ENCODE results near the gene ANTKMT. TPM values are rescaled to one million over a fixed set of nuclear protein-coding genes. Genes with fewer than 3 reads are reported as not detected.

Gene ANTKMT
- total RNA-seq, 1 experiment from 2014 or later = 151 TPM

- DNase-seq (ENCODE audit: low spot score) = no peak
Observed at GRCh38 chr16:762595-763268, 41.8 kb downstream of the ANTKMT start.

DNA sequence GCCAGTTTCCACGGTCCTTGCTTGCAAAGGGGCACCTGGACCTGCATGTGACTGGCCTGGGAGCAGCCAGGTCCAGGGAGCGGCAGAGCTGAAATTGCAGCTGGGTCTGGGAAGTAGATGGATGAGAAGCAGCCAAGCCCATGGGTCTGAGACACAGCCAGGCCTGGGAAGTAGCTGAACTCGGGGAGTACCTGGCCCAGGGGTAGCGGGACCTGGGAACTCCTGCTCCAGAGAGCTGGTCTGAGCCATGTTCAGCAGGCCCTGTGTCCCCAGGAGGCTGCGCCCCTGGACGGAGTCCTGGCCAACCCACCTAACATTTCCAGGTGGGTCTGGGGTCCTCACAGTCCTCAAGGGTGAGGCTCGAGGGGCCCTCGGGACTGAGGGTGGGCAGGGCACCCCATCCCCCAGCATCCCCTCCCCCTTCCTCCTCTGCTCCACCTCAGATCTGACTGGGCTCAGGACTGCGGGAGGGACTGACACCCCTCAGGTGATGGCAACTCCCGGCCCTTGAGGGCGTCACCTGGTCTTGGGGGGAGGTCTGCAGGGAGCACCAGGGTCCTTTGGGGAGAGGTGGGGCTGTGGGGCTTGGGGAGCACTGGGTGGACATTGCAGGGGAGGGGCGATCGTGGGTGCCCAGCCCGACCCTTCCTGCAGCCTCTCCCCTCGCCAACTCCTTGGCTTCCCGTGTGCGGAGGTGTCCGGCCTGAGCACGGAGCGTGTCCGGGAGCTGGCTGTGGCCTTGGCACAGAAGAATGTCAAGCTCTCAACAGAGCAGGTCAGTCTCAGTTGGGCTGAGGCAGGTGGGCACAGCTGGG lies 42.6 kb downstream of the ANTKMT start:
- no peak for DNase-seq (ENCODE audit: low spot score)

- no peak for DNase-seq (ENCODE audit: low spot score)
Observed at GRCh38 chr16:764184-764750, 43.3 kb downstream of the ANTKMT start.

- DNase-seq (ENCODE audit: low spot score) = no peak
Observed at GRCh38 chr16:764848-765487, 44.0 kb downstream of the ANTKMT start.

DNA sequence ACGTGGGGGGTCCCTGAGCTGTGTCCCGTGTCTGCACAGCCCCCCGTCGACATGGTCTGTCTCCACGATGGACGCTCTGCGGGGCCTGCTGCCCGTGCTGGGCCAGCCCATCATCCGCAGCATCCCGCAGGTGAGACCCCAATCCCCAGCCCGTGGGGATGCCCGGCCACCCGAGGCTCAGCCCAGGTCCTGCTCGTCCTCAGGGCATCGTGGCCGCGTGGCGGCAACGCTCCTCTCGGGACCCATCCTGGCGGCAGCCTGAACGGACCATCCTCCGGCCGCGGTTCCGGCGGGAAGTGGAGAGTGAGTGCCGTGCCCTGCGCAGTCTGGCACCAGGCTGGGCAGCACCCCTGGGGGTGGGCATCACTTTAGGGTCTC lies 44.5 kb downstream of the ANTKMT start:
- DNase-seq (ENCODE audit: low spot score) = no peak

GRCh38 chr16:766008-766819 lies 45.3 kb downstream of the ANTKMT start:
- no peak for DNase-seq (ENCODE audit: low spot score)

DNA sequence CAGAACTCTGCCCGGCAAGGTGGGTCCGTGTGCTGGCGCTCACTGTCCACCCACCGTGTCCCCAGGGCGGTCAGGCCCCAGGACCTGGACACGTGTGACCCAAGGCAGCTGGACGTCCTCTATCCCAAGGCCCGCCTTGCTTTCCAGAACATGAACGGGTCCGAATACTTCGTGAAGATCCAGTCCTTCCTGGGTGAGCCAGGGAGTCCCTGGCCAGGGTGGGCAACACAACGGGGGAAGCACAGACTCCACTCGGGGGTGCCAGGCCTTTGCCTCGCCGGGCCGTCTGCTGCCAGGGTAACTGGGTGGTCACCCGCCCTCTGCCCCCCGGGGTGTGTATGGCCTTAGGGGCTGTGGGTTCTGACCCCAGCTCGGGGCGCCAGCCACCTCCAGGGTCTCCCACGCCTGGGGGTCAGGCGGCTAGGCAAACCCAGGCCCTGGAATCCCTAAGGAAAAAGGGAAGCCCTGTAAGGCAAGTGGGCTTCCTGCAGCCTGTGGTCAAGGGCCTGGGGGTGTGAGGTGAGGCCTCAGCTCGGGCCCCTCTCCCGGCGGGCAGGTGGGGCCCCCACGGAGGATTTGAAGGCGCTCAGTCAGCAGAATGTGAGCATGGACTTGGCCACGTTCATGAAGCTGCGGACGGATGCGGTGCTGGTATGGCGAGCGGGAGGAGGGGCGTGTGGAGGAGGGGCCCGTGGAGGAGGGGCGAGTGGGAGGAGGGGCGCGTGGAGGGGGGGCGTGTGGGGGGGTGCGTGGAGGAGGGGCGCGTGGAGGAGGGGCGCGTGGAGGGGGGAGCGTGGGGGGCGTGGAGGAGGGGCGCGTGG lies 46.1 kb downstream of the ANTKMT start:
- DNase-seq (ENCODE audit: low spot score) = no peak

DNA sequence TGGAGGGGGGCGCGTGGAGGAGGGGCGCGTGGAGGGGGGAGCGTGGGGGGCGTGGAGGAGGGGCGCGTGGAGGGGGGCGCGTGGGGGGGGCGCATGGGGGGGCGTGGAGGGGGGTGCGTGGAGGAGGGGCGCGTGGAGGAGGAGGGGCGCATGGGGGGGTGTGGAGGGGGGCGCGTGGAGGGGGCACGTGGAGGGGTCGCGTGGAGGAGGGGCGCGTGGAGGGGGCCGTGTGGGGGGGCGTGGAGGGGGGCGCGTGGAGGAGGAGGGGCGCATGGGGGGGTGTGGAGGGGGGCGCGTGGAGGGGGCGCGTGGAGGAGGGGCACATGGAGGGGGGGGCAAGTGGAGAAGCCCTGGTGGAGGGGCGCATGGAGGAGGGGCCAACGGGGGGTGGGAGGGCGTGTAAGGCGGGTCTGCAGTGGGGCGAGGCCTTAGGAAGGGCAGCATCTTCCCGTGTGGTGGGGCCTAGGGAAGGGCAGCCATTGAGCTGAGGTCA lies 46.8 kb downstream of the ANTKMT start:
- no peak for DNase-seq (ENCODE audit: low spot score)

DNA sequence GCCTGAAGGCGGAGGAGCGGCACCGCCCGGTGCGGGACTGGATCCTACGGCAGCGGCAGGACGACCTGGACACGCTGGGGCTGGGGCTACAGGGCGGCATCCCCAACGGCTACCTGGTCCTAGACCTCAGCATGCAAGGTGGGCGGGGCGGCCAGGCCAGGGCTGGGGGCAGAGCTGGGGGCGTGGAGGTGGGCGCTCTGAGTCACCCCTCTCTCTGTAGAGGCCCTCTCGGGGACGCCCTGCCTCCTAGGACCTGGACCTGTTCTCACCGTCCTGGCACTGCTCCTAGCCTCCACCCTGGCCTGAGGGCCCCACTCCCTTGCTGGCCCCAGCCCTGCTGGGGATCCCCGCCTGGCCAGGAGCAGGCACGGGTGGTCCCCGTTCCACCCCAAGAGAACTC lies 47.5 kb downstream of the ANTKMT start:
- no peak for DNase-seq (ENCODE audit: low spot score)

- DNase-seq (ENCODE audit: low spot score) = no peak
Observed at GRCh38 chr16:769184-769784, 48.3 kb downstream of the ANTKMT start.

DNA sequence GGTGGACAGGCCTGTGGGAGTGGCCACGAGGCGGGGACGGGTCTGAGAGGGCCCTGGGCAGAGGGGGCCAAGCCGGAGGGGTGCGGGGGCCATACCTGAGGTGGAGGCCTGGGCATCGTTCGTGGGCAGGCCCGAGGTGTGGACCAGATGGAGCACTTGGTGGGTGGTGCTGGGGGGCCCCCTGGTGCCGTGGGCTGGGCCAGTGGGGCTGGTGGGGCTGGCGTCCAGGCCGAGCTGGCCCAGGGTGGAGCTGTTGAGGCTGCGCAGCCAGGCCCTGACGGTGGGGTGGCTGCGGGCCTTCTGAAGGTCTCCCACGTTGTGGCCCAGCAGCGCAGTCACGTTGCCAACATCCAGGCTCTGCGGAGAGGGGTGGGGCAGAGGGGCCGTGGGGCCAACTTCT lies 49.0 kb downstream of the ANTKMT start:
- no peak for DNase-seq (ENCODE audit: low spot score)

DNA sequence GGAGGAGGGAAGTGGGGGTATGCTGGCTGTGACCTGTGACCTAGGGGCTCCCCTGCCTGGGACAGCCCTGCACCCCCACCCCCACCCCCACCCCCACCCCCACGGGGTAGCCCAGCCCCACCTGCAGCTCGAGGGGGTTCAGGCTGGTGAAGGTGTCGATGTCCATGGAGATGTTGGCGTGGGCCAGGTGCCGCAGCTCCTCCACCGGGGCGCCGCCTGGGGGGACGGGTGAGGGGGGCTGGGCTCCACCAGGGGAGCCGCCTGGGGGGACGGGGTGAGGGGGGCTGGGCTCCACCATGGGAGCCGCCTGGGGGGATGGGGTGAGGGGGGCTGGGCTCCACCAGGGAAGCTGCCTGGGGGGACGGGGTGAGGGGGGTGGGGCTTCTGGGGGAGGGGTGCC lies 49.5 kb downstream of the ANTKMT start:
- no peak for DNase-seq (ENCODE audit: low spot score)

Small RNA genes within 50 kb of the gene (small RNA-seq; reads per million reads assigned to genes)
- gene MIR662 = not detected

Other genes starting within 250 kb of the ANTKMT start
- gene CAPN15, start 193.4 kb upstream of the ANTKMT start, total RNA-seq (2014; rRNA removed; shearing (Covaris generic)) = 161 and 180 TPM in 2 replicates
- 0.08 TPM in 1 of 2 replicates, not detected in the other for gene PRR35, start 160.8 kb upstream of the ANTKMT start, total RNA-seq (2014; rRNA removed; shearing (Covaris generic))
- 0.05 and 0.13 TPM in 2 replicates for gene NHLRC4, start 154.1 kb upstream of the ANTKMT start, total RNA-seq (2014; rRNA removed; shearing (Covaris generic))
- gene PIGQ, start 151.2 kb upstream of the ANTKMT start, total RNA-seq (2014; rRNA removed; shearing (Covaris generic)) = 99.5 and 103 TPM in 2 replicates
- 54.2 and 58.2 TPM in 2 replicates for gene RAB40C, start 131.1 kb upstream of the ANTKMT start, total RNA-seq (2014; rRNA removed; shearing (Covaris generic))
- gene WFIKKN1, start 90.2 kb upstream of the ANTKMT start, total RNA-seq (2014; rRNA removed; shearing (Covaris generic)) = 0.74 and 1.1 TPM in 2 replicates
- gene METTL26, start 84.8 kb upstream of the ANTKMT start, total RNA-seq (2014; rRNA removed; shearing (Covaris generic)) = 278 and 290 TPM in 2 replicates
- 198 and 209 TPM in 2 replicates for gene MCRIP2, start 79.3 kb upstream of the ANTKMT start, total RNA-seq (2014; rRNA removed; shearing (Covaris generic))
- 162 and 168 TPM in 2 replicates for gene WDR90, start 71.8 kb upstream of the ANTKMT start, total RNA-seq (2014; rRNA removed; shearing (Covaris generic))
- 209 and 211 TPM in 2 replicates for gene RHOT2, start 53.0 kb upstream of the ANTKMT start, total RNA-seq (2014; rRNA removed; shearing (Covaris generic))
- gene RHBDL1, start 45.5 kb upstream of the ANTKMT start, total RNA-seq (2014; rRNA removed; shearing (Covaris generic)) = 7.8 and 8.2 TPM in 2 replicates
- 258 and 295 TPM in 2 replicates for gene STUB1, start 40.7 kb upstream of the ANTKMT start, total RNA-seq (2014; rRNA removed; shearing (Covaris generic))
- gene JMJD8, start 36.8 kb upstream of the ANTKMT start, total RNA-seq (2014; rRNA removed; shearing (Covaris generic)) = 154 and 176 TPM in 2 replicates
- gene WDR24, start 30.7 kb upstream of the ANTKMT start, total RNA-seq (2014; rRNA removed; shearing (Covaris generic)) = 5.9 and 6.2 TPM in 2 replicates
- gene FBXL16, start 15.3 kb upstream of the ANTKMT start, total RNA-seq (2014; rRNA removed; shearing (Covaris generic)) = 0.29 and 1.5 TPM in 2 replicates
- 82.2 and 108 TPM in 2 replicates for gene METRN, start 6.0 kb upstream of the ANTKMT start, total RNA-seq (2014; rRNA removed; shearing (Covaris generic))
- gene CCDC78, start 5.3 kb downstream of the ANTKMT start, total RNA-seq (2014; rRNA removed; shearing (Covaris generic)) = 22.9 and 30.6 TPM in 2 replicates
- gene HAGHL, start 6.0 kb downstream of the ANTKMT start, total RNA-seq (2014; rRNA removed; shearing (Covaris generic)) = 63.0 and 80.8 TPM in 2 replicates
- 68.4 and 80.0 TPM in 2 replicates for gene CIAO3, start 19.9 kb downstream of the ANTKMT start, total RNA-seq (2014; rRNA removed; shearing (Covaris generic))
- gene MSLN, start 39.6 kb downstream of the ANTKMT start, total RNA-seq (2014; rRNA removed; shearing (Covaris generic)) = 3.9 and 8.3 TPM in 2 replicates
- 147 and 148 TPM in 2 replicates for gene RPUSD1, start 67.2 kb downstream of the ANTKMT start, total RNA-seq (2014; rRNA removed; shearing (Covaris generic))
- gene CHTF18, start 67.5 kb downstream of the ANTKMT start, total RNA-seq (2014; rRNA removed; shearing (Covaris generic)) = 121 and 145 TPM in 2 replicates
- not detected in 2 replicates for gene GNG13, start 79.6 kb downstream of the ANTKMT start, total RNA-seq (2014; rRNA removed; shearing (Covaris generic))
- gene LMF1, start 249.8 kb downstream of the ANTKMT start, total RNA-seq (2014; rRNA removed; shearing (Covaris generic)) = 2.1 and 5.2 TPM in 2 replicates

Data from HT-29 (cell line).